Measurements from ENCODE around the gene MARCHF9. TPM values are rescaled to one million over a fixed set of nuclear protein-coding genes. Genes with fewer than 3 reads are reported as not detected.

Gene MARCHF9
- total RNA-seq, 1 donor from 2014 or later: 15.0 TPM

GRCh38 chr12:57759360-57759980, 4.6 kb downstream of the MARCHF9 start:
- no peak overlapping the region for H3K27ac Mint-ChIP-seq
- H3K4me1 Mint-ChIP-seq (ENCODE audit: unreplicated experiment): peaks cover 12% of the 10 kb centered on the region
- H3K4me3 Mint-ChIP-seq: peak overlapping the region; percentile 71
- H3K9me3 Mint-ChIP-seq: no peaks in the 10 kb centered on the region
- DNase-seq (ENCODE audit: extremely low spot score, unreplicated experiment): no peak
- TF ChIP-seq CTCF (conservative IDR thresholded peaks at IDR 0.05): peak; percentile 45
- H3K36me3 Mint-ChIP-seq: peaks cover 12% of the 10 kb centered on the region
- H3K27me3 Mint-ChIP-seq: peaks cover 72% of the 10 kb centered on the region

GRCh38 chr12:57760347-57760982, 5.6 kb downstream of the MARCHF9 start:
- Mint-ChIP-seq H3K27ac (no peak overlapping the region), H3K9me3 (no peaks in the 10 kb centered on the region), H3K27me3 (peaks cover 78% of the 10 kb centered on the region), H3K4me3 (no peak overlapping the region), H3K4me1 (ENCODE audit: unreplicated experiment) (peaks cover 9% of the 10 kb centered on the region), H3K36me3 (peaks cover 12% of the 10 kb centered on the region)
- TF ChIP-seq CTCF (conservative IDR thresholded peaks at IDR 0.05): no peak
- DNase-seq (ENCODE audit: extremely low spot score, unreplicated experiment): no peak

GRCh38 chr12:57761391-57761998, 6.6 kb downstream of the MARCHF9 start:
- H3K27me3 Mint-ChIP-seq: peaks cover 83% of the 10 kb centered on the region
- no peak overlapping the region for H3K4me3 Mint-ChIP-seq
- peaks cover 9% of the 10 kb centered on the region for H3K4me1 Mint-ChIP-seq (ENCODE audit: unreplicated experiment)
- H3K9me3 Mint-ChIP-seq: no peaks in the 10 kb centered on the region
- TF ChIP-seq CTCF (conservative IDR thresholded peaks at IDR 0.05): no peak
- DNase-seq (ENCODE audit: extremely low spot score, unreplicated experiment): no peak
- H3K36me3 Mint-ChIP-seq: peaks cover 12% of the 10 kb centered on the region
- no peak overlapping the region for H3K27ac Mint-ChIP-seq

GRCh38 chr12:57762463-57762862, 7.6 kb downstream of the MARCHF9 start:
- no peak for TF ChIP-seq CTCF (conservative IDR thresholded peaks at IDR 0.05)
- Mint-ChIP-seq H3K4me3 (no peak overlapping the region), H3K9me3 (no peaks in the 10 kb centered on the region), H3K4me1 (ENCODE audit: unreplicated experiment) (peaks cover 6% of the 10 kb centered on the region), H3K36me3 (peaks cover 12% of the 10 kb centered on the region), H3K27me3 (peaks cover 86% of the 10 kb centered on the region), H3K27ac (no peak overlapping the region)
- DNase-seq (ENCODE audit: extremely low spot score, unreplicated experiment): no peak

GRCh38 chr12:57763881-57764661, 9.2 kb downstream of the MARCHF9 start:
- no peak for TF ChIP-seq CTCF (conservative IDR thresholded peaks at IDR 0.05)
- H3K9me3 Mint-ChIP-seq: no peaks in the 10 kb centered on the region
- no peak overlapping the region for H3K27ac Mint-ChIP-seq
- peaks cover 6% of the 10 kb centered on the region for H3K4me1 Mint-ChIP-seq (ENCODE audit: unreplicated experiment)
- peak overlapping the region; percentile 57 for H3K4me3 Mint-ChIP-seq
- H3K36me3 Mint-ChIP-seq: peaks cover 14% of the 10 kb centered on the region
- peaks cover 91% of the 10 kb centered on the region for H3K27me3 Mint-ChIP-seq
- DNase-seq (ENCODE audit: extremely low spot score, unreplicated experiment): no peak

All from type B pancreatic cell (in vitro differentiated cells).